ENCODE measurements around the gene MEGF10.

DNA sequence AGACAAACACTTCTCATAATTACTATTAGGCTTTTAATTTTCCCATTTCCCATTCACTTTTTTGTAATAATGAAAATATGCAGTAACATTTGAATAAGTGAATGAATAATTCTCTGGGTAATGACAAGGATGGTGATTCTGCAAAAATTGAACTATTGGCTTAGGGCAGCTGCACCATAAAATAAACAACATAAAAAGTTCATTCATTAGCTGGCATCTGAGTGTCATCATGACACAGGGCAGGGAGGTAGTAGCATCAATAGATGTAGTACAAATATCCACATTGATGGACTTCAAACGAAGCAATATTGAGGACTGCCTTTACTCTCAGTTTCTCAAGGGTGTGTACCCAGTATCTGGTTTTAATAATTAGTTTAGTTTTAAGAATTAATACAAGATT, 4.9 kb downstream of the MEGF10 start:
- TF ChIP-seq POLR2A (IDR thresholded peaks at IDR 0.05) (no peak), EP300 (IDR thresholded peaks at IDR 0.05) (no peak)
- TF ChIP-seq, protein P1, sequence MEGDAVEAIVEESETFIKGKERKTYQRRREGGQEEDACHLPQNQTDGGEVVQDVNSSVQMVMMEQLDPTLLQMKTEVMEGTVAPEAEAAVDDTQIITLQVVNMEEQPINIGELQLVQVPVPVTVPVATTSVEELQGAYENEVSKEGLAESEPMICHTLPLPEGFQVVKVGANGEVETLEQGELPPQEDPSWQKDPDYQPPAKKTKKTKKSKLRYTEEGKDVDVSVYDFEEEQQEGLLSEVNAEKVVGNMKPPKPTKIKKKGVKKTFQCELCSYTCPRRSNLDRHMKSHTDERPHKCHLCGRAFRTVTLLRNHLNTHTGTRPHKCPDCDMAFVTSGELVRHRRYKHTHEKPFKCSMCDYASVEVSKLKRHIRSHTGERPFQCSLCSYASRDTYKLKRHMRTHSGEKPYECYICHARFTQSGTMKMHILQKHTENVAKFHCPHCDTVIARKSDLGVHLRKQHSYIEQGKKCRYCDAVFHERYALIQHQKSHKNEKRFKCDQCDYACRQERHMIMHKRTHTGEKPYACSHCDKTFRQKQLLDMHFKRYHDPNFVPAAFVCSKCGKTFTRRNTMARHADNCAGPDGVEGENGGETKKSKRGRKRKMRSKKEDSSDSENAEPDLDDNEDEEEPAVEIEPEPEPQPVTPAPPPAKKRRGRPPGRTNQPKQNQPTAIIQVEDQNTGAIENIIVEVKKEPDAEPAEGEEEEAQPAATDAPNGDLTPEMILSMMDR (IDR thresholded peaks at IDR 0.05) = no peak
